ENCODE results near the gene FOXL1.

Gene FOXL1

GRCh38 chr16:86563469-86564345 is 14.6 kb upstream of the FOXL1 start:
- TF ChIP-seq CTCF (IDR thresholded peaks at IDR 0.05; ENCODE audit: insufficient read depth, low read length) (peak; percentile 77), SPI1 (IDR thresholded peaks at IDR 0.05; ENCODE audit: borderline replicate concordance, low read depth) (no peak)
- no peak overlapping the region for H3K4me3 ChIP-seq (replicated peaks; ENCODE audit: insufficient read depth, low read length)
- peaks cover 9% of the 10 kb centered on the region for H3K27me3 ChIP-seq (ENCODE audit: insufficient read depth, poor library complexity, severe bottlenecking)
- DNase-seq (ENCODE audit: low read depth in 1 of 2, low spot score in 1 of 2) = peak; percentile 26 to 68
- no peak overlapping the region for H3K27ac ChIP-seq (replicated peaks)

GRCh38 chr16:86565181-86565631 is 13.1 kb upstream of the FOXL1 start:
- no peak overlapping the region for H3K27ac ChIP-seq (replicated peaks)
- TF ChIP-seq CTCF (IDR thresholded peaks at IDR 0.05; ENCODE audit: insufficient read depth, low read length) (no peak), SPI1 (IDR thresholded peaks at IDR 0.05; ENCODE audit: borderline replicate concordance, low read depth) (no peak), POLR2AphosphoS5 (IDR thresholded peaks at IDR 0.05; ENCODE audit: low read depth) (no peak), REST (IDR thresholded peaks at IDR 0.05; ENCODE audit: insufficient replicate concordance, low read depth) (no peak), GABPA (IDR thresholded peaks at IDR 0.05; ENCODE audit: low read depth) (no peak)
- no peak overlapping the region for H3K4me3 ChIP-seq (replicated peaks; ENCODE audit: insufficient read depth, low read length)
- no peak for DNase-seq (ENCODE audit: low read depth in 1 of 2, low spot score in 1 of 2)
- H3K27me3 ChIP-seq (ENCODE audit: insufficient read depth, poor library complexity, severe bottlenecking) = peaks cover 12% of the 10 kb centered on the region

- no peak for DNase-seq (ENCODE audit: low read depth in 1 of 2, low spot score in 1 of 2)
- Histone ChIP-seq H3K4me3 (replicated peaks; ENCODE audit: insufficient read depth, low read length) (no peak overlapping the region), H3K27me3 (ENCODE audit: insufficient read depth, poor library complexity, severe bottlenecking) (peaks cover 12% of the 10 kb centered on the region), H3K27ac (replicated peaks) (no peak overlapping the region)
- TF ChIP-seq SPI1 (IDR thresholded peaks at IDR 0.05; ENCODE audit: borderline replicate concordance, low read depth) (no peak), REST (IDR thresholded peaks at IDR 0.05; ENCODE audit: insufficient replicate concordance, low read depth) (no peak), CTCF (IDR thresholded peaks at IDR 0.05; ENCODE audit: insufficient read depth, low read length) (no peak), POLR2AphosphoS5 (IDR thresholded peaks at IDR 0.05; ENCODE audit: low read depth) (no peak), GABPA (IDR thresholded peaks at IDR 0.05; ENCODE audit: low read depth) (no peak)
Observed at GRCh38 chr16:86565644-86566511, 12.5 kb upstream of the FOXL1 start.
